Neural crest cell (in vitro differentiated cells): Measurements from ENCODE around the gene GARRE1. TPM values are rescaled to one million over a fixed set of nuclear protein-coding genes. Genes with fewer than 3 reads are reported as not detected.

Experiments
- DNase-seq: peaks from one replicate; pipeline ENCODE4 v3.0.0; 2021; ENCODE audit warnings: low read depth, mixed read lengths, low spot score
- H3K27ac Mint-ChIP-seq: one replicate; pipeline ENCODE4 v1.8.0; 2021; ENCODE audit warnings: mild to moderate bottlenecking, mixed read lengths; ENCODE audit not compliant: unreplicated experiment
- H3K27me3 Mint-ChIP-seq: 2 replicates; pipeline ENCODE4 v1.8.0; 2021; ENCODE audit warnings: low read depth, mild to moderate bottlenecking, mixed read lengths
- H3K36me3 Mint-ChIP-seq: 2 replicates; pipeline ENCODE4 v1.8.0; 2021; ENCODE audit warnings: low read depth, mild to moderate bottlenecking, mixed read lengths
- H3K4me1 Mint-ChIP-seq: 2 replicates; pipeline ENCODE4 v1.8.0; 2021; ENCODE audit warnings: mixed read lengths
- H3K4me3 Mint-ChIP-seq: one replicate; pipeline ENCODE4 v1.8.0; 2021; ENCODE audit warnings: mild to moderate bottlenecking, mixed read lengths
- H3K9me3 Mint-ChIP-seq: 2 replicates; pipeline ENCODE4 v1.8.0; 2021; ENCODE audit warnings: mixed read lengths
- total RNA-seq: library from RNA; stranded (reverse); gene quantifications from 2 replicates; pipeline ENCODE4 v1.2.1, GENCODE V29; 2021
- TF ChIP-seq, protein P1 (sequence below): fragments of 200-600 bp; sonication (generic); conservative IDR thresholded peaks from 2 replicates; pipeline ENCODE4 v1.5.0; 2021; ENCODE audit warnings: antibody characterized with exemption, mild to moderate bottlenecking

The GARRE1 gene
- total RNA-seq, 1 donor from 2014 or later, result 20.0 TPM

DNA sequence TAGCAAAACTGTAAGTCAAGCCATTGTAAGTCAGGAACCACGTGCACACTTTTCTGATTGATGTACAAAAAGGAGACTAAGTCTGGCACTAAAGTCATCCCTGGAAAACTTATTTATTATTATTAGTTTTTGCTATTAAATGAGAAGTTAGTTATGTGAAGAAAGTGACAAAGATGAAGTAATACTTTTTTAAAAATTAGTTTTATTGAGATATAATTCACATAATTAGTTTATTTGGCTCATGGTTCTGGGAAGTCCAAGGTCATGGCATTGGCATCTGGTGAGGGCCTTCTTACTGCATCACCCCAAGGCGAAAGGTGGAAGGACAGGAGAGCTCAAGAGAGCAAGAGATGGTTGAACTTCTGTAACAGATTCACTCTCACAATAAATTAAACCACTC, 36.9 kb downstream of the GARRE1 start:
- Mint-ChIP-seq H3K27me3 (no peaks in the 10 kb centered on the region), H3K4me3 (no peak overlapping the region), H3K36me3 (no peaks in the 10 kb centered on the region), H3K9me3 (no peaks in the 10 kb centered on the region), H3K27ac (no peak overlapping the region), H3K4me1 (no peaks in the 10 kb centered on the region)
- no peak for DNase-seq
- TF ChIP-seq, protein P1, sequence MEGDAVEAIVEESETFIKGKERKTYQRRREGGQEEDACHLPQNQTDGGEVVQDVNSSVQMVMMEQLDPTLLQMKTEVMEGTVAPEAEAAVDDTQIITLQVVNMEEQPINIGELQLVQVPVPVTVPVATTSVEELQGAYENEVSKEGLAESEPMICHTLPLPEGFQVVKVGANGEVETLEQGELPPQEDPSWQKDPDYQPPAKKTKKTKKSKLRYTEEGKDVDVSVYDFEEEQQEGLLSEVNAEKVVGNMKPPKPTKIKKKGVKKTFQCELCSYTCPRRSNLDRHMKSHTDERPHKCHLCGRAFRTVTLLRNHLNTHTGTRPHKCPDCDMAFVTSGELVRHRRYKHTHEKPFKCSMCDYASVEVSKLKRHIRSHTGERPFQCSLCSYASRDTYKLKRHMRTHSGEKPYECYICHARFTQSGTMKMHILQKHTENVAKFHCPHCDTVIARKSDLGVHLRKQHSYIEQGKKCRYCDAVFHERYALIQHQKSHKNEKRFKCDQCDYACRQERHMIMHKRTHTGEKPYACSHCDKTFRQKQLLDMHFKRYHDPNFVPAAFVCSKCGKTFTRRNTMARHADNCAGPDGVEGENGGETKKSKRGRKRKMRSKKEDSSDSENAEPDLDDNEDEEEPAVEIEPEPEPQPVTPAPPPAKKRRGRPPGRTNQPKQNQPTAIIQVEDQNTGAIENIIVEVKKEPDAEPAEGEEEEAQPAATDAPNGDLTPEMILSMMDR, result no peak

DNA sequence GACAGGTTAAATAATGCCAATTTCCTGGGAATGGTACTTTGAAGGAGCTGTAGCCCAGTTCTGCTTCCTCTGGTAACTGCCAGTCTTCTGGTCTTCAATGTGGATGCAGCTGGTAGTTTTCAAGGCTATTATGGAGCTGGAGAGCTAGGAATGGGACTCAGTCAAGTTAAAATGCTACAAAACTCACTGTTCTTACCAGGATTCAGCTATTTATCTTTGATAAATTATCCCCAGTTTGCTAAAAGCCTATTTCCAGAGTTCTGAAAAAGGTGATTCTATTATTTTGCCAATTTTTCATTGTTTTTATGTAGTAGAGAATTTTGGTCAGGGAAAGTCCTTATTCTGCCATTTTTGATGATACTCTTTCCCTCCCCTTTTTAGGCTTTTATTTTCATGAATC, 40.7 kb downstream of the GARRE1 start:
- H3K4me1 Mint-ChIP-seq, result no peaks in the 10 kb centered on the region
- no peaks in the 10 kb centered on the region for H3K9me3 Mint-ChIP-seq
- no peaks in the 10 kb centered on the region for H3K36me3 Mint-ChIP-seq
- H3K27ac Mint-ChIP-seq, result no peak overlapping the region
- no peak overlapping the region for H3K4me3 Mint-ChIP-seq
- TF ChIP-seq, protein P1, result no peak
- no peak for DNase-seq
- H3K27me3 Mint-ChIP-seq, result no peaks in the 10 kb centered on the region

DNA sequence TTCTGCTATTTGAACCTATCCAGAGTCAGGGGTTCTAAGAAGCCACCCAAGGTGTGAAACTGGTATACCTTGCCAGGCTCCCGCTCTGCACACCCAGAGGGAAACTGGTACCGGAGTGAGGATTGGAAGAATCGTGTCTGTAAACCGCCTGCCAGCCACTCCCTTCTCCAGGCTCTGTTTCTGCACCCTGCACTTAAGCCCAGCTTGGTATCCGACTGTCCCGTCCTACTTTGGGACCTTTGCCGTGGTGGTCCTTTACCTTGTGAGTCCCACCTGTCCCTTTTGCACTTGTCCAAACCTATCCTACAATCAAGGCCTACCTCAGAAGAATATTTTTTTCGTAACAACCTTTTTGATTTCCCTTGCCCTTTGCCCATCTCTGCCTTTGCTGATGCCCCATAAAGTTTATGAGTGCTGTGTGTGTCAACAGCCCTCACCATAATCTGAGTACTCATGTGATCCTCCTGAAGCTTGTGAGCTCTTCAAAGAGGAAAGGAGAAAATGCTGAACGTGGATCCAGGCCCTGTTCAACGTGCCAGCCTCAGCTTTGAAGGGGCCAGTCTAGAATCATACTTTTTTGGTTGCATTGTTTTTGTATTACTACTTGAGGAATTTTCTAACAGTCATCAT, 44.7 kb downstream of the GARRE1 start:
- no peaks in the 10 kb centered on the region for H3K9me3 Mint-ChIP-seq
- no peaks in the 10 kb centered on the region for H3K4me1 Mint-ChIP-seq
- no peak overlapping the region for H3K27ac Mint-ChIP-seq
- H3K27me3 Mint-ChIP-seq, result no peaks in the 10 kb centered on the region
- H3K4me3 Mint-ChIP-seq, result no peak overlapping the region
- H3K36me3 Mint-ChIP-seq, result peaks cover 3% of the 10 kb centered on the region
- no peak for DNase-seq
- TF ChIP-seq, protein P1, result no peak

DNA sequence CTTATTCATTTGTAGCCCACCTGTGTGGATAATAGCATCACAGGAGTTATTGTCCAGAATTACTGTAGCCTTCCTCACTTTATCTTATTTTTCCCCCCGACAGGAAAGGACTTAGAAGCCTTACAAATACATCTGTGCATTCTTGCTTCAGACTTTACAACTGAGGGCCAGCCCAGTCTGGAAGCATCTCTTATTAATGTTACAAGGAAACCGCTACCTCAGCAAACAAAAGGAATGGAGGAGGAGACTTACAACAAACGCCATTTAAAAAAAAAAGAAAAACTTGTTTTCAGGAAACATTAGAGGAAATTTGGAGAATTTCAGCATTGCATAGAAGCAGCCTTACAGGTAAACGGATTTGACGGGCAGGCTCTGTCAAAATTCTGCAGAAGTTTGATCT, 45.2 kb downstream of the GARRE1 start:
- H3K9me3 Mint-ChIP-seq, result no peaks in the 10 kb centered on the region
- no peaks in the 10 kb centered on the region for H3K4me1 Mint-ChIP-seq
- TF ChIP-seq, protein P1, result no peak
- H3K36me3 Mint-ChIP-seq, result peaks cover 3% of the 10 kb centered on the region
- H3K27ac Mint-ChIP-seq, result no peak overlapping the region
- no peak overlapping the region for H3K4me3 Mint-ChIP-seq
- no peak for DNase-seq
- no peaks in the 10 kb centered on the region for H3K27me3 Mint-ChIP-seq

DNA sequence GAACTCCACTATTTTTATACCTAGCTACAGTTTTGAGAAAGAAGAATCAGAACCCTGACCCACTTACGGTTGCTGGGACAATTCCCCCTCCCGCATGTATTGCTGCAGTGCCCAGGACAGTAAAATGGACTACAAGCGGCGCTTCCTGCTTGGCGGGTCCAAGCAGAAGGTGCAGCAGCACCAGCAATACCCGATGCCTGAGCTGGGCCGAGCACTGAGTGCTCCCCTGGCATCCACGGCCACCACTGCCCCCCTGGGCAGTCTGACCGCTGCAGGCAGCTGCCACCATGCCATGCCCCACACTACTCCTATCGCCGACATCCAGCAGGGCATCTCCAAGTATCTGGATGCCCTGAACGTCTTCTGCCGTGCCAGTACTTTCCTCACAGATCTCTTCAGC, 46.0 kb downstream of the GARRE1 start:
- Mint-ChIP-seq H3K36me3 (peaks cover 5% of the 10 kb centered on the region), H3K27me3 (no peaks in the 10 kb centered on the region), H3K4me3 (no peak overlapping the region), H3K9me3 (no peaks in the 10 kb centered on the region), H3K27ac (no peak overlapping the region), H3K4me1 (peaks cover 4% of the 10 kb centered on the region)
- no peak for DNase-seq
- TF ChIP-seq, protein P1, result no peak
